HepG2 (cell line): ENCODE results near the gene PAK1. TPM values are rescaled to one million over a fixed set of nuclear protein-coding genes. Genes with fewer than 3 reads are reported as not detected.

Source experiments
- ATF1 ChIP-seq: IDR thresholded peaks from 2 replicates; pipeline ENCODE4 v1.6.1; 2016; ENCODE audit warnings: mild to moderate bottlenecking, control low read depth
- DMTF1 ChIP-seq: sonication (generic); formaldehyde crosslinking; IDR thresholded peaks from 2 replicates; pipeline ENCODE4 v1.4.0; 2020; ENCODE audit warnings: mild to moderate bottlenecking, missing genetic modification reagents
- EED ChIP-seq: sonication (generic); formaldehyde crosslinking; IDR thresholded peaks from 2 replicates; pipeline ENCODE4 v1.5.0; 2020; ENCODE audit warnings: mild to moderate bottlenecking, missing genetic modification reagents
- FOXA1 ChIP-seq, 2 experiments: fragments of 450-650 bp in 1 of 2; sonication (generic) in 1 of 2; formaldehyde crosslinking in 1 of 2; IDR thresholded peaks; 2 replicates each; pipeline versions ENCODE4 v1.4.0 to v1.6.1; 2016 to 2020; ENCODE audit warnings: missing genetic modification reagents in 1 of 2
- MTA1 ChIP-seq: sonication (generic); formaldehyde crosslinking; IDR thresholded peaks from 2 replicates; pipeline ENCODE4 v1.4.0; 2020; ENCODE audit warnings: missing genetic modification reagents, mild to moderate bottlenecking, borderline replicate concordance
- NCOA2 ChIP-seq: sonication (generic); formaldehyde crosslinking; IDR thresholded peaks from 2 replicates; pipeline ENCODE4 v1.8.0; 2022; ENCODE audit warnings: inconsistent platforms
- NFE2L2 ChIP-seq: fragments of 150-350 bp; IDR thresholded peaks from 2 replicates; pipeline ENCODE4 v1.6.1; 2014; ENCODE audit warnings: low read length
- ZFP36 ChIP-seq: fragments of 150-350 bp; IDR thresholded peaks from 2 replicates; pipeline ENCODE4 v1.6.1; 2018; ENCODE audit warnings: borderline replicate concordance, low read length, low read depth; ENCODE audit not compliant: partially characterized antibody
- ZFP37 ChIP-seq: sonication (generic); formaldehyde crosslinking; IDR thresholded peaks from 2 replicates; pipeline ENCODE4 v1.4.0; 2020; ENCODE audit warnings: missing genetic modification reagents, borderline replicate concordance
- ZNF451 ChIP-seq: sonication (generic); formaldehyde crosslinking; IDR thresholded peaks from 2 replicates; pipeline ENCODE4 v1.5.0; 2020; ENCODE audit warnings: mild to moderate bottlenecking, missing genetic modification reagents
- polyA plus RNA-seq, 8 experiments: library from polyadenylated mRNA; depleted of rRNA in 3 of 8; stranded (reverse) in 7 of 8; unstranded in 1 of 8; fragments of >200 nt; fragmentation: Illumina TruSeq in 4 of 8; extraction: Trizol in 4 of 8; gene quantifications; 2 replicates each; pipeline versions ENCODE4 v1.2.1 to v1.2.3, GENCODE V29; 2011 to 2016; ENCODE audit warnings: low read depth in 4 of 8, missing spikeins in 1 of 8, mixed read lengths in 1 of 8; ENCODE audit not compliant: insufficient read depth in 1 of 8
- total RNA-seq, 5 experiments: library from RNA; depleted of rRNA; stranded (reverse); fragments of >200 nt; fragmentation: Illumina TruSeq; extraction: Trizol; gene quantifications; 2 replicates each; pipeline ENCODE4 v1.2.3, GENCODE V29; 2016; ENCODE audit warnings: low read depth in 1 of 5
- TF ChIP-seq, protein P1 (sequence below): sonication (generic); formaldehyde crosslinking; IDR thresholded peaks from 2 replicates; pipeline ENCODE4 v1.4.0; 2020; ENCODE audit warnings: missing genetic modification reagents
- TF ChIP-seq, protein P2 (sequence below): sonication (generic); formaldehyde crosslinking; IDR thresholded peaks from 2 replicates; pipeline ENCODE4 v1.4.0; 2020; ENCODE audit warnings: missing genetic modification reagents

PAK1 gene
- total and polyA plus RNA-seq, 2 of the 13 experiments (the other 11 are each of a cell fraction or from before 2014, with no cell fraction given), result 1.5 to 4.3 TPM

GRCh38 chr11:77519847-77520246 lies 46.0 kb upstream of the PAK1 start (continued):
- TF ChIP-seq, protein P1, sequence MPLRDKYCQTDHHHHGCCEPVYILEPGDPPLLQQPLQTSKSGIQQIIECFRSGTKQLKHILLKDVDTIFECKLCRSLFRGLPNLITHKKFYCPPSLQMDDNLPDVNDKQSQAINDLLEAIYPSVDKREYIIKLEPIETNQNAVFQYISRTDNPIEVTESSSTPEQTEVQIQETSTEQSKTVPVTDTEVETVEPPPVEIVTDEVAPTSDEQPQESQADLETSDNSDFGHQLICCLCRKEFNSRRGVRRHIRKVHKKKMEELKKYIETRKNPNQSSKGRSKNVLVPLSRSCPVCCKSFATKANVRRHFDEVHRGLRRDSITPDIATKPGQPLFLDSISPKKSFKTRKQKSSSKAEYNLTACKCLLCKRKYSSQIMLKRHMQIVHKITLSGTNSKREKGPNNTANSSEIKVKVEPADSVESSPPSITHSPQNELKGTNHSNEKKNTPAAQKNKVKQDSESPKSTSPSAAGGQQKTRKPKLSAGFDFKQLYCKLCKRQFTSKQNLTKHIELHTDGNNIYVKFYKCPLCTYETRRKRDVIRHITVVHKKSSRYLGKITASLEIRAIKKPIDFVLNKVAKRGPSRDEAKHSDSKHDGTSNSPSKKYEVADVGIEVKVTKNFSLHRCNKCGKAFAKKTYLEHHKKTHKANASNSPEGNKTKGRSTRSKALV (CRISPR knock-in tag), result no peak
- TF ChIP-seq, protein P2, sequence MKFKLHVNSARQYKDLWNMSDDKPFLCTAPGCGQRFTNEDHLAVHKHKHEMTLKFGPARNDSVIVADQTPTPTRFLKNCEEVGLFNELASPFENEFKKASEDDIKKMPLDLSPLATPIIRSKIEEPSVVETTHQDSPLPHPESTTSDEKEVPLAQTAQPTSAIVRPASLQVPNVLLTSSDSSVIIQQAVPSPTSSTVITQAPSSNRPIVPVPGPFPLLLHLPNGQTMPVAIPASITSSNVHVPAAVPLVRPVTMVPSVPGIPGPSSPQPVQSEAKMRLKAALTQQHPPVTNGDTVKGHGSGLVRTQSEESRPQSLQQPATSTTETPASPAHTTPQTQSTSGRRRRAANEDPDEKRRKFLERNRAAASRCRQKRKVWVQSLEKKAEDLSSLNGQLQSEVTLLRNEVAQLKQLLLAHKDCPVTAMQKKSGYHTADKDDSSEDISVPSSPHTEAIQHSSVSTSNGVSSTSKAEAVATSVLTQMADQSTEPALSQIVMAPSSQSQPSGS (CRISPR knock-in tag), result no peak
- TF ChIP-seq FOXA1 (IDR thresholded peaks at IDR 0.05) (no peak), FOXA1 (CRISPR knock-in tag; IDR thresholded peaks at IDR 0.05) (no peak), MTA1 (no peak), ATF1 (CRISPR knock-in tag) (no peak), NFE2L2 (no peak), EED (CRISPR knock-in tag) (no peak), NCOA2 (no peak), ZNF451 (CRISPR knock-in tag) (no peak), ZFP37 (CRISPR knock-in tag) (no peak), DMTF1 (CRISPR knock-in tag) (no peak), ZFP36 (no peak)
